ENCODE measurements around the gene IGFBP2.

Gene IGFBP2

GRCh38 chr2:216643986-216644659 is 10.9 kb downstream of the IGFBP2 start:
- DNase-seq: no peak

- no peak for DNase-seq
Measured at GRCh38 chr2:216644842-216645635, 11.8 kb downstream of the IGFBP2 start.

GRCh38 chr2:216645636-216645950 is 12.4 kb downstream of the IGFBP2 start:
- DNase-seq: no peak

GRCh38 chr2:216646116-216646515 is 12.9 kb downstream of the IGFBP2 start:
- DNase-seq: no peak

- no peak for DNase-seq
Measured at GRCh38 chr2:216648105-216648504, 14.9 kb downstream of the IGFBP2 start.

GRCh38 chr2:216649574-216649973 is 16.4 kb downstream of the IGFBP2 start:
- no peak for DNase-seq

- no peak for DNase-seq
Measured at GRCh38 chr2:216650626-216651257, 17.5 kb downstream of the IGFBP2 start.

GRCh38 chr2:216651351-216651881 is 18.2 kb downstream of the IGFBP2 start:
- no peak for DNase-seq

GRCh38 chr2:216652566-216652965 is 19.3 kb downstream of the IGFBP2 start:
- DNase-seq: no peak

- no peak for DNase-seq
Measured at GRCh38 chr2:216653093-216653799, 20.0 kb downstream of the IGFBP2 start.

- no peak for DNase-seq
Measured at GRCh38 chr2:216653931-216654365, 20.7 kb downstream of the IGFBP2 start.

GRCh38 chr2:216654528-216655052 is 21.4 kb downstream of the IGFBP2 start:
- DNase-seq: no peak

GRCh38 chr2:216657086-216657855 is 24.1 kb downstream of the IGFBP2 start:
- no peak for DNase-seq

GRCh38 chr2:216657980-216658379 is 24.8 kb downstream of the IGFBP2 start:
- no peak for DNase-seq

- no peak for DNase-seq
Measured at GRCh38 chr2:216658757-216659156, 25.5 kb downstream of the IGFBP2 start.

- DNase-seq: no peak
Measured at GRCh38 chr2:216659276-216659675, 26.1 kb downstream of the IGFBP2 start.

- no peak for DNase-seq
Measured at GRCh38 chr2:216660496-216660895, 27.3 kb downstream of the IGFBP2 start.

GRCh38 chr2:216661051-216661450 is 27.8 kb downstream of the IGFBP2 start:
- no peak for DNase-seq

GRCh38 chr2:216661639-216662375 is 28.6 kb downstream of the IGFBP2 start:
- DNase-seq: no peak

- no peak for DNase-seq
Measured at GRCh38 chr2:216663106-216663505, 29.9 kb downstream of the IGFBP2 start.

GRCh38 chr2:216663846-216664245 is 30.6 kb downstream of the IGFBP2 start:
- DNase-seq: no peak
